ENCODE measurements around the gene HSPA9.

HSPA9 gene

DNA sequence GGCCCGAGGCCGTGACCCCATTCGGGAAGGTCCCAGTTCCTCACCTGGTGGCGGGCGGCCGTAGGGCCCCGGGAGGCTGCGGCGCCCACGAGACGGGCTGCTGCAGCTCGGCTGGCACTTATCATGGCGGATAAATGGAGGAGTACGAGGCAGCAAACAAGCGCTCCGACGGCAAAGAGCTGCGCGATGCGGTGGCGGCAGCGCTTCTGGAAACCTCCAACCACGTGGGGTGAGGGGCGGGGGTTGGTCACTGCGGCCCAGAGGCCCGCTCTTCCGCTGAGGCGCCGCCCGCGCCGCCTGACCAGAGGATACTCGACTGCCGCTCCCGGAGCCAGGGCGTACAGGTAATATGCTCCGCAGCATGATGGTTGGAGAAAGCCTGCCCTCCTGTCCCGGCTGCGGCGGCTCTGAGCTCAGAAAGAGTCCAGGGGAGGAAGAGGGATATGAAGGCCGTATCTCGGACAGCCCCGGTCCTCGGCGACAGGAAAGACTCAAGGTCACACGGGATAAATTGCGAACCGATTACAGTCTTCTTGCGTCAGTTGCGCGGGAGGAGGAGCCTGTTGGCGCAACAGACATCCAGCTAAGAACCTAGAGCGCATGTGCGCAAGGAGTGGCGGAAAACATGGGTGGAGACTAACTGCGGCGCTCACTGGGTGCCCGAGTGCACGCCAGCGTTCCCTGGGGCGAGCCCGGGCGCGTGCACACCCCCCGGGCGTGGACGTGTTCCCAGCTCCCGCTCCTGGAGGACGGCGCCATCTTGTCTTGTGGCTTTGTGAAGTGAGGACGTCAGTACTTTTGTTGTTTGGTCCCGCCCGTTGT is at the start of gene HSPA9:
Gene HSPA9 (minus strand): TSS at position 208 of the 822 bp plus-strand sequence. CDS start 83 bp downstream, at position 125.
- DNase-seq (ENCODE audit: low read depth in 2 of 2) = peak; percentile 94 to 96

GRCh38 chr5:138623053-138623452 is 47.9 kb upstream of the HSPA9 start:
- DNase-seq (ENCODE audit: low read depth in 2 of 2) = no peak

- DNase-seq (ENCODE audit: low read depth in 2 of 2) = no peak
These were observed 46.9 kb upstream of the HSPA9 start for GRCh38 chr5:138622051-138622450.

DNA sequence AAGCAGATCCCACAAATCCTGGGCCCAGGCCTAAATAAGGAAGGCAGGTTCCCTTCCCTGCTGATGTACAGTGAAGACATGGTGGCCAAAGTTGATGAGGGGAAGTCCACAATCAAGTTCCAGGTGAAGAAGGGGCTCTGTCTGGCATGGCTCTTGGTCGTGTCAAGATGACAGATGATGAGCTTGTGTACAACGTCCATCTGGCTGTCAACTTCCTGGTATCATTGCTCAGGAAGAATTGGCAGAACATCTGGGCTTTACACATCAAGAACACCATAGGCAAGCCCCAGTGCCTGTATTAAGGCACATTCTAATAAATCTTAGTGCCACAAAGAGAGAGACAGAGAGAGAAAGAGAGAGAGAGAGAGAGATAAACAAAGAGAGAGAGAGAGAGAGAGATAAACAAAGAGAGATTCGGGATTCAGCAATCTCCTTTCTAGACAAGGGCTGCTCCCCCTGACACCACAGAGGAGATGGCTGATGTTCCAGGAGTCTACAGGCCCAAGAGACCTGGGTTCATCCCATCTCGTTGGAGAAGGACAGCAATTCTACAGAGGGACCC is 45.5 kb upstream of the HSPA9 start:
- DNase-seq (ENCODE audit: low read depth in 2 of 2) = no peak

DNA sequence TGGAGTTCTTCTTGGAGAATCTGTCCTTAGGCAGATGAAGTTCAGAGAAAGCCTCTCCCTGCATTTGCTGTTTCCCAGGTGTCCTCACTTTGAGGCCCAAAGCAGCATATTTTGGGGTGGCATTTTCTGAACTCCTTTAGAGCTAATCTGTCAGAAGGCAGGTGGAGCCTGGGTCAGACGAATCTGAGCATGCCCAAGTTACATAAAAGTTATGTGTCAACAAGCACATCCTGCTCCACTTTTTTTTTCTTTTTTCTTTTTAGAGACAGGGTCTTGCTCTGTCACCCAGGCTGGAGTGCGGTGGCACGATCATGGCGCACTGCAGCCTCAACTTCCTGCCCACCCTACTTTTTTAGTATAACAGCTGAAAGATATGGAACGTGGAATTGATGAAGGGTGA is 41.3 kb upstream of the HSPA9 start:
- no peak for DNase-seq (ENCODE audit: low read depth in 2 of 2)

- no peak for DNase-seq (ENCODE audit: low read depth in 2 of 2)
These were observed 40.3 kb upstream of the HSPA9 start for GRCh38 chr5:138615461-138615860.

DNA sequence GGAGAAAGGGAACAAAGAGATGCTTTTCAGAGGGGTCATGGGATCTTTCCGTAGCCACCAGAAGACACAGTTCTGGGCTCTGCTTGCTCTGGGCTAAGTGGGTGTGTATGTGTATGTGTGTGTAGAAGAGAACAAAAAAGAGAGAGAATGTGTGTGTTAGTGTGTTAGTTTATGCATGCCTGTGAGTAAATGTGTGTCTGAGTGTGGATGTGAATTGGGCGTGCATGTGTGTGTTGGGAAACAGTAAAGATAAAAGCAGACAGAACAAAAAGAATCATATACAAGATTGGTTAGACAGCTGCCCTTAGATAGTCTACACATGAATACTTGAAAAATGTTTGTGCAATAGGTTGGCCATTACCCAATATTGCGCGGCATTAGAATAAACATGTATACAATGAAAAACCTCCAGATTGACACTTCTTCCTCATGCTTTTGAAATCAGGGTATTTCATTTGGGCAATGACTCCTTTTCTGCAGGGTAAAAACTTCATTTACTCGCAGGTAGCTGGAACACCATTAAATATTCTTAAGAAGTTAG is 36.5 kb upstream of the HSPA9 start:
- no peak for DNase-seq (ENCODE audit: low read depth in 2 of 2)

- DNase-seq (ENCODE audit: low read depth in 2 of 2) = no peak
These were observed 35.9 kb upstream of the HSPA9 start for GRCh38 chr5:138610918-138611677.

DNA sequence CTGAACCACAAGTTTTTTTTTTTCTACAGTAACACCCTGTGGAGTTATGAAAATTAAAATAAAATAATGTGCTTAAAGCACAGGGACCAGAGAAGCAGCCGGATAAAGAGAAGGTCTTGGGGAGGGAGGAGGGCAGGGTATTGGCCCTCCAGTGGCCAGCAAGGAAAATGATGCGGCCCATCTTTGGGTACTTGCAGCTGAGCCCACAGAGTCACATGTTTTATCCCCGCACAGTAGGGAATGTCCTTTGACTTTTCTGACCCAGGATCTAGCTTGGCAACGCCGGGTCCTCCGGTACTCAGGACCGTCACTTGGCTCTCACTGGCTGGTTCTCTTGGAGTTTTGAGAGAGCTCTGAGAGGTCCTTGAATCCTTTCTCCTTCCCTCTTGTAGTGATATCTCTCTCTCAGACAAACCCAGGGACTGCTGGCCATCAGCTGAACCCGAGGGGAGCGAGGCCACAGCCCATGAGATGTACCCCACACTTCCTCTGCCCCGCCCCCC is 35.3 kb upstream of the HSPA9 start:
- no peak for DNase-seq (ENCODE audit: low read depth in 2 of 2)

DNA sequence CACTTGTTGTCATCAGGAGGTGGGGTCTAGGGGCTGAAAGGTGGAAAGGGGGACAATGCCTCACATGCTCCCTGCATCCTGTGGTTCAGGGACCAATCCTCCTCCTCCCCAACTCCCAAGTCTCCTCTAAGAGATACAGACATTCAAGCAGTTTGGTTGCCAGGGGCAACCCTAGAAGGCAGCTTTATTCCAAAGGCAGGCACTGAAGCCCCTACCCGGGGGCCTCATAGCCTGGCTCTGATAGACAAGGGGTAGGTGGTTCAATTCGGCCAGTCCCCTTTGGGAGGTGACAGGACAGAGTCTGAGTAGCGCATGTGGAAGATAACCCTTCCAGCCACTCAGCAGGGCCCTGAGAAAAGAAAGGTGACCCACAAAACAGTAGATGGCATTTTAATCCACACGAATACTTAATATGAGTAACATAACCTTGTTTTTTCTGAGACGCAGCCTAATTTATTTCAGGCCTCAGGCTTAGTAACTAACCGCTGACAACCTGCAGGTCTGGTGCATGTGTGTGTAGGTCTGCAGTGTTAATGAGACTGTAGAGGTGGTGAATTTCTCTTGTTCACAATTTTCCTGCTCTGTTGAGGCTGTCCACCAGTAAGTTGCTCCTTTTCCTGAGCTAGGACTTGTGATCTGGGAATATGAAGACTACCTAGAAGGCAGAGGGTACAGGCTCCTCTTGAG is 31.3 kb upstream of the HSPA9 start:
- DNase-seq (ENCODE audit: low read depth in 2 of 2) = no peak

GRCh38 chr5:138605254-138605972 is 30.2 kb upstream of the HSPA9 start:
- DNase-seq (ENCODE audit: low read depth in 2 of 2) = no peak

GRCh38 chr5:138604176-138604785 is 29.1 kb upstream of the HSPA9 start:
- DNase-seq (ENCODE audit: low read depth in 2 of 2) = no peak

DNA sequence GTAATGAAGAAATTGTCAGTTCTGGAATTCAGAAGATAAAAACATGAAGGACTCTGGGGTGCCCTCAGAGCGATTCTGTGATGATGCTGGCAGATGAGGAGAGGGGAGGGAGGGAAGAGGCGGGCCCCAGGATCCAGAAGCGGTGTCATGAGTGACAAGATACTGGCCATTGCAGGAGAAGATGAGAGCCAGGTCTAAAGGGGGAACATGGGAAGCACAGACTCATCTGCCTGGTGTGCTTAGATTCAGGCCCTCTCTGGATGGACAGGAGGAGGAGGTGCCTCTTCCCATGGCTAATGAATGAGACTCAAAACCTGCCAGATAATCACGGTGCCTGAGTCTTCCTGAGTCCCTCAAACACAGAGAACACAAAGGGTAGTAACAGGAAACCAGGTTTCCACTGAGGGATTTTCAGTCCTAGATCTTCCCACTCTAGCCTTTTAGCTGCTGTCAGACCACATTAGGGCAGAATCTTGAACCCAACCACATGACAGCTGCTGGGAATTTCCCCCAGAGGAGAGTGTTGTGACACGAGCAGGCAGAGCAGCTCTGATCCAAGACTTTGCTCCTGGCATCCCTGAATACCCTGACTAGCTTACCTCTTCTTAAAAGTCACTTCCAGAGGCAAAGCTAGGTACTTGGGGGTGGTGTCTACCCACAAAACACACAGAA is 28.2 kb upstream of the HSPA9 start:
- no peak for DNase-seq (ENCODE audit: low read depth in 2 of 2)

- no peak for DNase-seq (ENCODE audit: low read depth in 2 of 2)
These were observed 27.3 kb upstream of the HSPA9 start for GRCh38 chr5:138602371-138603000.

GRCh38 chr5:138601444-138601843 is 26.2 kb upstream of the HSPA9 start:
- no peak for DNase-seq (ENCODE audit: low read depth in 2 of 2)

DNA sequence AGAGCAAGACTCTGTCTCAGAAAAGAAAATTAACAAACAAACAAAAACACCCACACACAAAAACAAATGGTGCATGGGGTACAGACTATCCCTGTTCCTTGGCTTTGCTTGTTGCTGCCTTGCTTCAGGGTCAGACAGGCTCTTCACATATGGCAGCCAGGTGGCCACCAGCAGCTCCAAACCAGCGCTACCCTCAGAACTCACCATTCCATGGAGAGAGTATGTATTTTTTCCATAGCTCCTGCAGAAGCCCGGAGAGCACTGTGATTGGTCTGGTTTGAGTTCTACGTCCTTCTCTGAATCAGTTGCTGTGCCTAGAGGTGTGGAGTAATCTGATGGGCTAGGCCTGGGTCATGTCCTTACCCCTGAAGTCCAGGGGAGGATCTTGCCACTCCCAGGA is 25.2 kb upstream of the HSPA9 start:
- DNase-seq (ENCODE audit: low read depth in 2 of 2) = no peak

GRCh38 chr5:138597661-138598400 is 22.6 kb upstream of the HSPA9 start:
- DNase-seq (ENCODE audit: low read depth in 2 of 2) = no peak

- no peak for DNase-seq (ENCODE audit: low read depth in 2 of 2)
These were observed 21.1 kb upstream of the HSPA9 start for GRCh38 chr5:138596105-138596881.

All from stimulated activated CD8-positive, alpha-beta memory T cell treated with anti-CD3 and anti-CD28 coated beads, Interleukin-15, amount 100 ng/mL, for 4 hours (primary cell).